ENCODE data around the gene LDLRAD3. TPM values are rescaled to one million over a fixed set of nuclear protein-coding genes. Genes with fewer than 3 reads are reported as not detected.

Gene LDLRAD3
- total RNA-seq, 1 experiment from 2014 or later = 19.0 TPM

DNA sequence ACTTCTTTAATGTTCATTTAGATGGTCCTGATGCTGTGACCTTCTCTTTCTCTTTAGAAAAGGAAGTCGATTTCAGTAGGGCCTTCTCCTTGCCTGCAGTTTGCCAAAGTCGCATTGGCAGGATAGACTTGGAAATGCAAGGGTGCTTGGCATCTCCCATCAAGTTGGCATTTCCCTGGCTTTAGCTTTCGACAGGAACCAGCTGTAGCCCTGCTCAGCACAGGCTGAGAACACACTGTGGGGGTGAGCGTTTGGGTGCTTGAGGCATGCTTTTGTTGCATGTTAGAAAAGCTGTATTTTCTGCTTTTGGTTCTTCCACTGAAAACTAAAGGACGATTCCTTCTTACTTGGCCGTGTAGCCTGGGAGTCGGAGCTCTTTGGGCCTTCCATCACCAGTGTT, 37.7 kb downstream of the LDLRAD3 start:
- TF ChIP-seq SIN3A (IDR thresholded peaks at IDR 0.05; ENCODE audit: low read depth) = no peak
- TF ChIP-seq POLR2AphosphoS5 (IDR thresholded peaks at IDR 0.05; ENCODE audit: low read depth, low read length) = no peak
- TF ChIP-seq CEBPB (IDR thresholded peaks at IDR 0.05; ENCODE audit: low read depth) = no peak
- TF ChIP-seq SRF (IDR thresholded peaks at IDR 0.05; ENCODE audit: low read depth) = no peak
- no peak for TF ChIP-seq TCF7L2 (IDR thresholded peaks at IDR 0.05; ENCODE audit: borderline replicate concordance, extremely low read depth, insufficient read depth, insufficient read length)
- no peak for DNase-seq (ENCODE audit: low read depth, low spot score)
- no peaks in the 10 kb centered on the region for H3K9me3 ChIP-seq (ENCODE audit: control insufficient read depth in 1 of 2, insufficient read depth in 1 of 2, low read depth in 1 of 2, low read length in 2 of 2)
- H3K4me3 ChIP-seq (replicated peaks in 1 of 2; ENCODE audit: low read depth in 1 of 2, low read length in 2 of 2) = no peak overlapping the region
- H3K4me2 ChIP-seq (ENCODE audit: low read length) = no peak overlapping the region
- ChIA-PET CTCF (no interaction called here), POLR2A (no interaction called here), RAD21 (ENCODE audit: low non-redundant PET in 1 of 2, low total read pairs in 2 of 2, uncharacterized antibody in 2 of 2, unreplicated experiment in 2 of 2) (no interaction called here)
- H3K9ac ChIP-seq (ENCODE audit: low read length) = no peak overlapping the region
- H3K9me2 ChIP-seq (ENCODE audit: insufficient read depth) = no peaks in the 10 kb centered on the region
- no peak overlapping the region for H3K27ac ChIP-seq (ENCODE audit: low read depth, low read length)
- H3K79me2 ChIP-seq (ENCODE audit: insufficient read depth, low read length) = peaks cover 54% of the 10 kb centered on the region
- H3K36me3 ChIP-seq (ENCODE audit: control insufficient read depth in 1 of 2, insufficient read depth in 2 of 2, low read length in 2 of 2) = no peaks in the 10 kb centered on the region
- no peaks in the 10 kb centered on the region for H3K4me1 ChIP-seq (ENCODE audit: control insufficient read depth in 1 of 2, insufficient read depth in 2 of 2, low read length in 2 of 2)
- ATAC-seq = no peak
- BruUV-seq (replicated peaks) = no TSS peak
- no peak overlapping the region for H2AFZ ChIP-seq (ENCODE audit: low read depth, low read length, poor library complexity, severe bottlenecking)
- intact Hi-C loops (cut with micrococcal nuclease) = no loop called here
- H3K27me3 ChIP-seq (ENCODE audit: insufficient read depth, low read length) = no peaks in the 10 kb centered on the region
- H4K20me1 ChIP-seq (ENCODE audit: insufficient read depth) = no peaks in the 10 kb centered on the region

DNA sequence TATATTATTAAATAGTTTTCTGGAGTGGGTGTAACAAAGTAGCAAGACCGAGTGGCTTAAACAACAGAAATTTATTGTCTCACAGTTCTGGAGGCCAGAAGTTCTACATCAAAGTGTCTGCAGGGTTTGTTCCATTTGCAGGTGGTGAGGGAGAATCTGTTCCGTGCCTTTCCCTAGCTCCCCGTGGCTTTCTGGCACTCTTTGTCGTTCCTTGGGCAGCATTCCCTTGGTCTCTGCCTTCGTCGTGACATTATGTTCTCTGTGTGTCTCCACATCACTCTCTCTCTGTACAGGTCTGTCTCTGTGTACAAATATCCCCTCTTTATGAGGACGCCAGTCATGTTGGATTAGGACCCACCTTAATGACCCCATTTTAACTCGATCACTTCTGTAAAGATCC, 38.2 kb downstream of the LDLRAD3 start:
- Histone ChIP-seq H3K4me1 (ENCODE audit: control insufficient read depth in 1 of 2, insufficient read depth in 2 of 2, low read length in 2 of 2) (no peaks in the 10 kb centered on the region), H4K20me1 (ENCODE audit: insufficient read depth) (no peaks in the 10 kb centered on the region), H3K27ac (ENCODE audit: low read depth, low read length) (no peak overlapping the region), H3K36me3 (ENCODE audit: control insufficient read depth in 1 of 2, insufficient read depth in 2 of 2, low read length in 2 of 2) (no peaks in the 10 kb centered on the region), H3K27me3 (ENCODE audit: insufficient read depth, low read length) (no peaks in the 10 kb centered on the region), H3K4me3 (replicated peaks in 1 of 2; ENCODE audit: low read depth in 1 of 2, low read length in 2 of 2) (no peak overlapping the region), H3K79me2 (ENCODE audit: insufficient read depth, low read length) (peaks cover 59% of the 10 kb centered on the region), H3K9ac (ENCODE audit: low read length) (no peak overlapping the region), H3K9me3 (ENCODE audit: control insufficient read depth in 1 of 2, insufficient read depth in 1 of 2, low read depth in 1 of 2, low read length in 2 of 2) (no peaks in the 10 kb centered on the region), H3K4me2 (ENCODE audit: low read length) (no peak overlapping the region), H3K9me2 (ENCODE audit: insufficient read depth) (no peaks in the 10 kb centered on the region), H2AFZ (ENCODE audit: low read depth, low read length, poor library complexity, severe bottlenecking) (no peak overlapping the region)
- intact Hi-C loops (cut with micrococcal nuclease) = no loop called here
- BruUV-seq (replicated peaks) = no TSS peak
- no peak for DNase-seq (ENCODE audit: low read depth, low spot score)
- ChIA-PET RAD21 (ENCODE audit: low non-redundant PET in 1 of 2, low total read pairs in 2 of 2, uncharacterized antibody in 2 of 2, unreplicated experiment in 2 of 2) (no interaction called here), POLR2A (no interaction called here), CTCF (no interaction called here)
- ATAC-seq = no peak
- TF ChIP-seq, protein P1, sequence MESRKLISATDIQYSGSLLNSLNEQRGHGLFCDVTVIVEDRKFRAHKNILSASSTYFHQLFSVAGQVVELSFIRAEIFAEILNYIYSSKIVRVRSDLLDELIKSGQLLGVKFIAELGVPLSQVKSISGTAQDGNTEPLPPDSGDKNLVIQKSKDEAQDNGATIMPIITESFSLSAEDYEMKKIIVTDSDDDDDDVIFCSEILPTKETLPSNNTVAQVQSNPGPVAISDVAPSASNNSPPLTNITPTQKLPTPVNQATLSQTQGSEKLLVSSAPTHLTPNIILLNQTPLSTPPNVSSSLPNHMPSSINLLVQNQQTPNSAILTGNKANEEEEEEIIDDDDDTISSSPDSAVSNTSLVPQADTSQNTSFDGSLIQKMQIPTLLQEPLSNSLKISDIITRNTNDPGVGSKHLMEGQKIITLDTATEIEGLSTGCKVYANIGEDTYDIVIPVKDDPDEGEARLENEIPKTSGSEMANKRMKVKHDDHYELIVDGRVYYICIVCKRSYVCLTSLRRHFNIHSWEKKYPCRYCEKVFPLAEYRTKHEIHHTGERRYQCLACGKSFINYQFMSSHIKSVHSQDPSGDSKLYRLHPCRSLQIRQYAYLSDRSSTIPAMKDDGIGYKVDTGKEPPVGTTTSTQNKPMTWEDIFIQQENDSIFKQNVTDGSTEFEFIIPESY (IDR thresholded peaks at IDR 0.05; ENCODE audit: extremely low read depth, insufficient replicate concordance, low read length) = no peak
- no peak for TF ChIP-seq REST (IDR thresholded peaks at IDR 0.05; ENCODE audit: low read depth)
- TF ChIP-seq YY1 (IDR thresholded peaks at IDR 0.05; ENCODE audit: extremely low read depth, insufficient replicate concordance, low read depth, low read length) = no peak
- TF ChIP-seq EZH2 (IDR thresholded peaks at IDR 0.05) = no peak
- TF ChIP-seq CEBPB (IDR thresholded peaks at IDR 0.05; ENCODE audit: low read depth) = no peak
- no peak for TF ChIP-seq RAD21 (IDR thresholded peaks at IDR 0.05; ENCODE audit: low read depth)
- TF ChIP-seq ELF1 (IDR thresholded peaks at IDR 0.05; ENCODE audit: borderline replicate concordance, low read depth) = no peak
- no peak for TF ChIP-seq POLR2AphosphoS5 (IDR thresholded peaks at IDR 0.05; ENCODE audit: low read depth, low read length)
- TF ChIP-seq MAX (IDR thresholded peaks at IDR 0.05) = no peak
